Measurements from ENCODE around the gene UBE2O.

Gene UBE2O

GRCh38 chr17:76496464-76496863 lies 43.5 kb upstream of the UBE2O start:
- H3K9ac ChIP-seq (ENCODE audit: low read length), result no peak overlapping the region
- H3K4me1 ChIP-seq (ENCODE audit: insufficient read depth, low read length, severe bottlenecking), result peaks cover 54% of the 10 kb centered on the region
- no peak overlapping the region for H3K4me2 ChIP-seq (ENCODE audit: low read length)
- no peaks in the 10 kb centered on the region for H3F3A ChIP-seq (ENCODE audit: insufficient read depth, low read length)
- no peak overlapping the region for H3K4me3 ChIP-seq (ENCODE audit: low read depth, low read length, poor library complexity, severe bottlenecking)
- no peaks in the 10 kb centered on the region for H3K79me2 ChIP-seq (ENCODE audit: insufficient read depth, low read length)
- H3K36me3 ChIP-seq (ENCODE audit: insufficient read depth, low read length), result no peaks in the 10 kb centered on the region
- H3K27ac ChIP-seq (ENCODE audit: low read depth, low read length, poor library complexity, severe bottlenecking), result no peak overlapping the region
- no peaks in the 10 kb centered on the region for H3K9me2 ChIP-seq (ENCODE audit: low read depth, low read length)
- H2AFZ ChIP-seq (ENCODE audit: low read length), result no peak overlapping the region
- H3K27me3 ChIP-seq (ENCODE audit: insufficient read depth, low read length), result no peaks in the 10 kb centered on the region
- no peaks in the 10 kb centered on the region for H3K9me3 ChIP-seq (ENCODE audit: low read length)
- no peaks in the 10 kb centered on the region for H4K20me1 ChIP-seq (ENCODE audit: insufficient read depth, low read length)
- TF ChIP-seq CTCF (IDR thresholded peaks at IDR 0.05; ENCODE audit: low read length) (no peak), EZH2 (IDR thresholded peaks at IDR 0.05; ENCODE audit: borderline replicate concordance, low read length) (no peak)

GRCh38 chr17:76495663-76496400 lies 42.9 kb upstream of the UBE2O start:
- Histone ChIP-seq H3K27ac (ENCODE audit: low read depth, low read length, poor library complexity, severe bottlenecking) (no peak overlapping the region), H2AFZ (ENCODE audit: low read length) (no peak overlapping the region), H3K79me2 (ENCODE audit: insufficient read depth, low read length) (no peaks in the 10 kb centered on the region), H3K4me1 (ENCODE audit: insufficient read depth, low read length, severe bottlenecking) (peaks cover 53% of the 10 kb centered on the region), H3K36me3 (ENCODE audit: insufficient read depth, low read length) (no peaks in the 10 kb centered on the region), H3K4me2 (ENCODE audit: low read length) (no peak overlapping the region), H3K9me3 (ENCODE audit: low read length) (no peaks in the 10 kb centered on the region), H3K27me3 (ENCODE audit: insufficient read depth, low read length) (no peaks in the 10 kb centered on the region), H4K20me1 (ENCODE audit: insufficient read depth, low read length) (no peaks in the 10 kb centered on the region), H3K4me3 (ENCODE audit: low read depth, low read length, poor library complexity, severe bottlenecking) (no peak overlapping the region), H3F3A (ENCODE audit: insufficient read depth, low read length) (no peaks in the 10 kb centered on the region), H3K9me2 (ENCODE audit: low read depth, low read length) (no peaks in the 10 kb centered on the region), H3K9ac (ENCODE audit: low read length) (no peak overlapping the region)
- no peak for TF ChIP-seq EZH2 (IDR thresholded peaks at IDR 0.05; ENCODE audit: borderline replicate concordance, low read length)
- no peak for TF ChIP-seq CTCF (IDR thresholded peaks at IDR 0.05; ENCODE audit: low read length)

GRCh38 chr17:76493505-76494167 lies 40.7 kb upstream of the UBE2O start:
- H4K20me1 ChIP-seq (ENCODE audit: insufficient read depth, low read length), result no peaks in the 10 kb centered on the region
- H3K4me1 ChIP-seq (ENCODE audit: insufficient read depth, low read length, severe bottlenecking), result peaks cover 41% of the 10 kb centered on the region
- peak overlapping the region; percentile 26; the same call in 1 of the 2 replicates for H3K4me2 ChIP-seq (ENCODE audit: low read length)
- no peaks in the 10 kb centered on the region for H3K36me3 ChIP-seq (ENCODE audit: insufficient read depth, low read length)
- H3F3A ChIP-seq (ENCODE audit: insufficient read depth, low read length), result no peaks in the 10 kb centered on the region
- no peak for TF ChIP-seq EZH2 (IDR thresholded peaks at IDR 0.05; ENCODE audit: borderline replicate concordance, low read length)
- TF ChIP-seq CTCF (IDR thresholded peaks at IDR 0.05; ENCODE audit: low read length), result no peak
- no peak overlapping the region for H2AFZ ChIP-seq (ENCODE audit: low read length)
- H3K9me3 ChIP-seq (ENCODE audit: low read length), result no peaks in the 10 kb centered on the region
- no peak overlapping the region; the same call in 1 of the 2 replicates for H3K9ac ChIP-seq (ENCODE audit: low read length)
- H3K27ac ChIP-seq (ENCODE audit: low read depth, low read length, poor library complexity, severe bottlenecking), result peak overlapping the region; percentile 42
- H3K9me2 ChIP-seq (ENCODE audit: low read depth, low read length), result no peaks in the 10 kb centered on the region
- no peaks in the 10 kb centered on the region for H3K27me3 ChIP-seq (ENCODE audit: insufficient read depth, low read length)
- no peak overlapping the region for H3K4me3 ChIP-seq (ENCODE audit: low read depth, low read length, poor library complexity, severe bottlenecking)
- H3K79me2 ChIP-seq (ENCODE audit: insufficient read depth, low read length), result no peaks in the 10 kb centered on the region

Measured in OCI-LY1 (cell line).